NOMO-1 treated with DMSO at 0.1 percent for 48 hours (cell line): ENCODE data around the gene PLEKHA5.
A peak's percentile ranks its signal among the peaks of the same experiment; 100 is the strongest.
"Not testable (repeated sequence)": the region's sequence is repeated elsewhere in the genome, so short reads cannot be mapped to it uniquely, and the experiment has no call there.

Source experiments
- DNase-seq: peaks from one replicate; lab custom pipeline; 2025; ENCODE audit not compliant: unreplicated experiment; lab: John Stamatoyannopoulos, UW

The PLEKHA5 gene

GRCh38 chr12:19276767-19277166, 147.2 kb downstream of the PLEKHA5 start:
- no peak for DNase-seq

GRCh38 chr12:19277711-19278110, 148.2 kb downstream of the PLEKHA5 start:
- DNase-seq, result no peak

GRCh38 chr12:19278407-19278806, 148.9 kb downstream of the PLEKHA5 start:
- no peak for DNase-seq

- DNase-seq, result no peak
These were observed 152.7 kb downstream of the PLEKHA5 start for GRCh38 chr12:19282133-19282699.

- DNase-seq, result no peak
These were observed 155.1 kb downstream of the PLEKHA5 start for GRCh38 chr12:19284658-19285057.

- DNase-seq, result no peak
These were observed 156.4 kb downstream of the PLEKHA5 start for GRCh38 chr12:19285793-19286448.

- no peak for DNase-seq
These were observed 157.8 kb downstream of the PLEKHA5 start for GRCh38 chr12:19287302-19287701.

GRCh38 chr12:19288161-19288560, 158.6 kb downstream of the PLEKHA5 start:
- no peak for DNase-seq

GRCh38 chr12:19288603-19289244, 159.2 kb downstream of the PLEKHA5 start:
- peak; percentile 6 for DNase-seq

GRCh38 chr12:19298836-19299605, 169.5 kb downstream of the PLEKHA5 start:
- DNase-seq, result no peak

- DNase-seq, result no peak
These were observed 170.2 kb downstream of the PLEKHA5 start for GRCh38 chr12:19299765-19300164.

GRCh38 chr12:19301223-19301622, 171.7 kb downstream of the PLEKHA5 start:
- no peak for DNase-seq

GRCh38 chr12:19301688-19302087, 172.2 kb downstream of the PLEKHA5 start:
- DNase-seq, result no peak

GRCh38 chr12:19302100-19302640, 172.6 kb downstream of the PLEKHA5 start:
- no peak for DNase-seq

- no peak for DNase-seq
These were observed 174.0 kb downstream of the PLEKHA5 start for GRCh38 chr12:19303496-19303895.

- DNase-seq, result no peak
These were observed 174.7 kb downstream of the PLEKHA5 start for GRCh38 chr12:19304149-19304750.

- not testable (repeated sequence) for DNase-seq
These were observed 176.1 kb downstream of the PLEKHA5 start for GRCh38 chr12:19305621-19306020.

GRCh38 chr12:19306366-19306765, 176.8 kb downstream of the PLEKHA5 start:
- no peak for DNase-seq

- DNase-seq, result no peak
These were observed 177.9 kb downstream of the PLEKHA5 start for GRCh38 chr12:19307451-19307850.

- no peak for DNase-seq
These were observed 181.6 kb downstream of the PLEKHA5 start for GRCh38 chr12:19311165-19311564.

GRCh38 chr12:19312637-19313036, 183.1 kb downstream of the PLEKHA5 start:
- no peak for DNase-seq
